Measurements from ENCODE around the gene TMEM245. TPM values are rescaled to one million over a fixed set of nuclear protein-coding genes. Genes with fewer than 3 reads are reported as not detected.

TMEM245 gene
- total and polyA plus RNA-seq, 10 of the 15 experiments (the other 5 are each of a cell fraction or from before 2014, with no cell fraction given): 7.4 to 36.1 (median 19.0) TPM

GRCh38 chr9:109002141-109002540, 117.6 kb downstream of the TMEM245 start:
- H3K9me3 ChIP-seq (replicated peaks; ENCODE audit: control insufficient read depth, insufficient read depth, low read length): peaks cover 6% of the 10 kb centered on the region
- intact Hi-C loops (cut with micrococcal nuclease; ENCODE audit: unreplicated experiment): no loop called here
- H2AFZ ChIP-seq (ENCODE audit: control insufficient read depth, low read depth, low read length): no peak overlapping the region
- H3K4me2 ChIP-seq (ENCODE audit: control insufficient read depth, insufficient read depth): no peak overlapping the region
- no peaks in the 10 kb centered on the region for H3K79me2 ChIP-seq (ENCODE audit: control insufficient read depth, insufficient read depth, low read length)
- no peak overlapping the region for H3K4me3 ChIP-seq
- BruUV-seq (replicated peaks): no TSS peak
- no peaks in the 10 kb centered on the region; a peak in 1 of 4 replicates for H3K36me3 ChIP-seq (ENCODE audit: control insufficient read depth in 2 of 2, insufficient read depth in 2 of 2, low read length in 1 of 2)
- no peak for TF ChIP-seq CEBPB (IDR thresholded peaks at IDR 0.05; ENCODE audit: borderline replicate concordance in 1 of 2, low read depth in 2 of 2, low read length in 2 of 2)
- TF ChIP-seq RFX5 (IDR thresholded peaks at IDR 0.05; ENCODE audit: low read depth, low read length): no peak
- TF ChIP-seq MEF2B (IDR thresholded peaks at IDR 0.05; ENCODE audit: partially characterized antibody, poor library complexity, severe bottlenecking): no peak
- TF ChIP-seq PKNOX1 (IDR thresholded peaks at IDR 0.05): no peak
- TF ChIP-seq POLR2A (IDR thresholded peaks at IDR 0.05; ENCODE audit: low read depth, low read length): no peak
- TF ChIP-seq SMAD5 (IDR thresholded peaks at IDR 0.05; ENCODE audit: low read depth): no peak
- H3K4me1 ChIP-seq (ENCODE audit: control insufficient read depth, insufficient read depth, low read length): no peaks in the 10 kb centered on the region
- POLR2A ChIA-PET: no interaction called here
- SMC1A ChIA-PET (ENCODE audit: uncharacterized antibody, unreplicated experiment): no interaction called here
- 96% methylated on average over 4 of the region's 4 CpGs for WGBS (ENCODE audit: insufficient coverage, insufficient replicate concordance, low lambda C conversion rate, missing lambda C conversion rate)
- ATAC-seq: no peak
- no peak for FAIRE-seq
- H4K20me1 ChIP-seq (ENCODE audit: control insufficient read depth, insufficient read depth): no peaks in the 10 kb centered on the region
- DNase-seq (ENCODE audit: low read depth, low spot score): no peak
- H3K27ac ChIP-seq (ENCODE audit: control insufficient read depth, insufficient read depth): no peak overlapping the region
- CTCF ChIA-PET: no interaction called here
- no peak overlapping the region for H3K9ac ChIP-seq (ENCODE audit: control insufficient read depth, insufficient read depth, low read length)
- RAD21 ChIA-PET (ENCODE audit: unreplicated experiment): no interaction called here
- in situ Hi-C loops (cut with MboI): no loop called here
- no peaks in the 10 kb centered on the region for H3K27me3 ChIP-seq (replicated peaks in 1 of 2; ENCODE audit: control insufficient read depth in 2 of 2, insufficient read depth in 2 of 2, low read length in 1 of 2)

GRCh38 chr9:109001275-109001676, 118.5 kb downstream of the TMEM245 start:
- H2AFZ ChIP-seq (ENCODE audit: control insufficient read depth, low read depth, low read length): no peak overlapping the region
- peaks cover 6% of the 10 kb centered on the region for H3K9me3 ChIP-seq (replicated peaks; ENCODE audit: control insufficient read depth, insufficient read depth, low read length)
- intact Hi-C loops (cut with micrococcal nuclease; ENCODE audit: unreplicated experiment) (no loop called here), in situ Hi-C loops (cut with MboI) (no loop called here)
- no peak for TF ChIP-seq ATF2 (IDR thresholded peaks at IDR 0.05; ENCODE audit: low read length)
- TF ChIP-seq KAT2A (conservative IDR thresholded peaks at IDR 0.05; ENCODE audit: control insufficient read depth, low read depth, low read length): no peak
- no peak for TF ChIP-seq HDGF (IDR thresholded peaks at IDR 0.05)
- no peak for TF ChIP-seq LARP7 (IDR thresholded peaks at IDR 0.05)
- no peak for TF ChIP-seq SUZ12 (IDR thresholded peaks at IDR 0.05; ENCODE audit: unreplicated experiment)
- no peak for TF ChIP-seq EED (IDR thresholded peaks at IDR 0.05; ENCODE audit: low read depth)
- no peak for TF ChIP-seq RAD21 (IDR thresholded peaks at IDR 0.05; ENCODE audit: insufficient read depth, low read depth, low read length)
- no peak for TF ChIP-seq ZNF207 (IDR thresholded peaks at IDR 0.05; ENCODE audit: borderline replicate concordance)
- no peak for TF ChIP-seq HDAC2 (IDR thresholded peaks at IDR 0.05)
- no peak overlapping the region for H3K4me2 ChIP-seq (ENCODE audit: control insufficient read depth, insufficient read depth)
- no peak overlapping the region for H3K27ac ChIP-seq (ENCODE audit: control insufficient read depth, insufficient read depth)
- no peak overlapping the region for H3K9ac ChIP-seq (ENCODE audit: control insufficient read depth, insufficient read depth, low read length)
- ChIA-PET RAD21 (ENCODE audit: unreplicated experiment) (no interaction called here), POLR2A (no interaction called here), CTCF (no interaction called here), SMC1A (ENCODE audit: uncharacterized antibody, unreplicated experiment) (no interaction called here)
- no peaks in the 10 kb centered on the region for H3K4me1 ChIP-seq (ENCODE audit: control insufficient read depth, insufficient read depth, low read length)
- no peaks in the 10 kb centered on the region; a peak in 1 of 4 replicates for H3K36me3 ChIP-seq (ENCODE audit: control insufficient read depth in 2 of 2, insufficient read depth in 2 of 2, low read length in 1 of 2)
- no TSS peak for BruUV-seq (replicated peaks)
- FAIRE-seq: no peak
- no peaks in the 10 kb centered on the region for H3K27me3 ChIP-seq (replicated peaks in 1 of 2; ENCODE audit: control insufficient read depth in 2 of 2, insufficient read depth in 2 of 2, low read length in 1 of 2)
- 100% methylated on average over 1 of the region's 1 CpG for WGBS (ENCODE audit: insufficient coverage, insufficient replicate concordance, low lambda C conversion rate, missing lambda C conversion rate)
- no peak overlapping the region for H3K4me3 ChIP-seq
- ATAC-seq: no peak
- H3K79me2 ChIP-seq (ENCODE audit: control insufficient read depth, insufficient read depth, low read length): no peaks in the 10 kb centered on the region
- no peaks in the 10 kb centered on the region for H4K20me1 ChIP-seq (ENCODE audit: control insufficient read depth, insufficient read depth)
- no peak for DNase-seq (ENCODE audit: low read depth, low spot score)
